ENCODE measurements around the gene SPATA2.
"Not testable (repeated sequence)": the region's sequence is repeated elsewhere in the genome, so short reads cannot be mapped to it uniquely, and the experiment has no call there.

Gene SPATA2

GRCh38 chr20:49872056-49872455, 43.3 kb downstream of the SPATA2 start:
- peak in 2 of 42 donors; percentile 14 to 16 for DNase-seq
- intact Hi-C loops (cut with DNase I) = no loop called here

DNA sequence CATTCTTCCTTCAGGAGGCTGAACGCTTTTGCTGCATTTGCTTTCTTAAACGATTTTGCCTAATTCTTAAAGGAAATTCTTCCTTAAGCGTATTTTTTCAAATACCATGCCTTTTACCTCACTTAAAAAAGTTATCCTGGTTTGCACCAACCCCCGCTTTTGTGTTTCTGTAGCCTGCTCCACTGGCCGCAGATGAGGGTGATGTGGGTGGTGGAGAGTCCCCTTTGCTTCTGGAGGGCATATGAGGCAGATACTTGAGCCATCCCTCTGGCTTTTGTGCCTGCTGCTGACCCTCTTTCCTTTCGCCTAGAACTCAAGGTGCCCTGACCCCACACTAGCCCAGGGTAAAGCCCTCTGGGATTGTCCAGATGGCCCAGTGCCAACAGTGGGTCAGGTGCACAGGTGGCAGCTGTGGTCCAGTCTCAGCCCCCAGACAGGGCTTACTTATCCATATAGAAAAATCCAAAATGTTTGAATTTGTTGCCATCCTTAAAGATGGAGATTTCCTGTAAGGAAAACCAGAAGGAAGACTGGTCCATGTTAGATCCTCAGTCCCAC, 43.9 kb downstream of the SPATA2 start:
- DNase-seq = peak in 3 of 42 donors; percentile 12 to 17 (median 14)
- intact Hi-C loops (cut with DNase I) = no loop called here

GRCh38 chr20:49870261-49870660, 45.1 kb downstream of the SPATA2 start:
- peak in 2 of 42 donors; percentile 7 to 30 for DNase-seq
- intact Hi-C loops (cut with DNase I) = no loop called here

- intact Hi-C loops (cut with DNase I) = no loop called here
- DNase-seq = peak in 2 of 42 donors; percentile 1 to 17
Measured at GRCh38 chr20:49868964-49869363, 46.4 kb downstream of the SPATA2 start.

GRCh38 chr20:49868538-49868937, 46.8 kb downstream of the SPATA2 start:
- peak in 1 of 42 donors; percentile 17 for DNase-seq
- intact Hi-C loops (cut with DNase I) = no loop called here

GRCh38 chr20:49867453-49868215, 47.7 kb downstream of the SPATA2 start:
- intact Hi-C loops (cut with DNase I) = no loop called here
- DNase-seq = peak in 2 of 42 donors; percentile 12 to 23

DNA sequence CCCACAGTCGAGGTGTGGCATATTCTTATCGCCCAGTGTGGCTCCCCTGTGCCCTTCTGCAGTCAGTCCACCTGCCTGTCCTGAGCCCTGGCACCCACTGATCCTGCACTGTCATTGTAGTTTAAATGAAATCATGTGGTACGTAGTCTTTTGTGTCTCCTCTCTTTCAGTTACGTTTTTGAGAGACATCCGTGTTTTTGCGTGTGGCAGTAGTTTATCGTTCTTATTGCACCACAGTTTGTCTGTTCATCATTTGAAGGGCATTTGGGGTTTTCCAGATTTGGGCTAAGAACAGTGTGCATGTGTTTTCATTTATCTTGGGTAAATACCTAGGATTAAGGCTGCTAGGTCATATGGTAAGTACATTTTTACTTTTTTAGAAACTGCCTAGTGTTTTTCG, 49.3 kb downstream of the SPATA2 start:
- DNase-seq = no peak
- intact Hi-C loops (cut with DNase I) = no loop called here

DNA sequence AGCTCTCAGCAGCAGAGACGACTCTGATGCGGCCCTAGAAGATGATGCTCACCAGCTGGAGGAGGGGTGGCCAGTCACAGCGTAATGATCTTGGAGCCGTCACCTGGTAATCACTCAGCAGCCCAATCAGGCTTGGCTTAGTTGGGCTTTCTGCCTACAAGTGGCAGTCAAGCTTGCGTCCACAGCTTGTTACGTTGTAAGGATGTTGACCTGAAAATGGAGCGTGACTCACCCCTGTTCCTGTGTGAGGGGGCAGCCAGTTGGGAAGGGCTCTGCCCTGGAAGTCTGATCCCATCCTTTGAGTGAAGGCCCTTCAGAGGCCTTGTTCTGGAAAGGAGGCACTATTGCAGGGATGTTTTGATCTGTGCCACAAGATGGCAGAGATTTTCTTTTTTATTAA, 49.8 kb downstream of the SPATA2 start:
- intact Hi-C loops (cut with DNase I) = no loop called here
- peak in 2 of 42 donors; percentile 24 to 31 for DNase-seq

DNA sequence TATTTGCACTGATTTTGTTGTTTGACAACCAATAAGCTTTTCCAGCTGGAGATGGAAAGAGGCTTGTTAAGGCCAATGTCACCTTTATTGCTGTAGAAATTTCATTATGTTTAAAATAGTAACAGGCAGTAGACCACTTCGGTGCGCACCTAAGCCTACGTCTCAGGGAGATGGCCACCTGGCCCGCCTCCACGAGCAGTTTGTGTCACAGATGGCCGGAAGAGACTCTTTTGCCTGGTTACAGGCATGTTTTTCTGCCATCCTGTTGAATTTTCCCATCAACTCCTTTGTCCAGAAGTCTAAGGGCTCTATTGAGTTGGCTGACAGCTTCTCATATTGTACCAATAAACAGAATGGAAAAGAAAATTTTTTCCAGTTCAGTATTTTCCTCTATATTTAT, 51.7 kb downstream of the SPATA2 start:
- intact Hi-C loops (cut with DNase I) = no loop called here
- DNase-seq = no peak

DNA sequence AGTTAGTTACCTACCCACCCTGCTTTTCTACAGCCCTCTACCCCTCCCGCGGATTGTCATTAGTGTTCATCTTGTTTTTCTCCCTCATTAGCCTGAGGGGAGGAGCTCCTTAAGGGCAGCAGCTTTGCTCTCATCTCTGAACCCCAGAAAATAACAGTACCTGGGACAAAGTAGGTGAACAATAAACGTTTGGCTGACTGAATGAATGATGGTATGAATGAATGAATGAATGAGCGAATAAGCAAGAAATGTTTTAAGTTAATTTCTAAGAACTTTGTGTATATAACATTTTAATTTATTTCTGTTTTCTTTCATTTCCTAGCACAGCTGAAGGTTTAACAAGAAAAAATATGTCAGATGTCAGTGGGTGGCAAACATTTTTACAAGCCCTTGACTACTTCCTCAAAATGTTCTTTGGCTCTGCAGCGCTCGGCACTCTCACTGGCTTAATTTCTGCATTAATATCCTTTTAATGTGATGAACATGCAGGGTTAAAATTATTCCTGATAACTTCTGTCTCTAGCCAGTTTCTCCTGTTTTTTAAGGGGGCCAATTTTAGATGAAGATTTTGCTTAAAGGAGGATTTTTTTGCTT, 52.6 kb downstream of the SPATA2 start:
- intact Hi-C loops (cut with DNase I) = no loop called here
- peak in 2 of 42 donors; percentile 35 to 41 for DNase-seq

GRCh38 chr20:49861232-49861631, 54.1 kb downstream of the SPATA2 start:
- DNase-seq = peak in 7 of 42 donors; percentile 29 to 49 (median 37)
- intact Hi-C loops (cut with DNase I) = not testable (repeated sequence)

DNA sequence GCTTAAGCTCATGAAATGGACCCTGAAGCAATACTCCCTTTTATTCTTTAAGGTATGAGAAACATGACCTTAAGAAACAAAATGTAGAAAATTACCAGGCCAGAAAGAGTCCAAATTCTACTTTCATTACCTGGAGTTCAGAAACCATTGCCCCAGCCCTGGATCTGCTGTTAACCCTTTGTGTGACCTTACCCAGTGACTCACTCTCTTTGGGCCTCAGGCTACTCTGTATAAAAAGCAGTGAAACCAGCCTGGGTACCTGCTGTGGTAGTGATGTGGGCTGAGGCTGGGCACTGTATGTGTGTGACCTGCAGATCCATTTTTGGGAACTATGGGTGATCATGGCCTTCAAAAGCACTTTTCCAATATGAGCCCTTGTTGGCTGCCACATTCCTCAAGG, 55.5 kb downstream of the SPATA2 start:
- DNase-seq = no peak

GRCh38 chr20:49859011-49859410, 56.3 kb downstream of the SPATA2 start:
- intact Hi-C loops (cut with DNase I) = no loop called here
- no peak for DNase-seq

More for the DNA sequence above, 55.5 kb downstream of the SPATA2 start:
- intact Hi-C loops (cut with DNase I) = no loop called here

GRCh38 chr20:49858076-49858585, 57.2 kb downstream of the SPATA2 start:
- intact Hi-C loops (cut with DNase I) = no loop called here

DNA sequence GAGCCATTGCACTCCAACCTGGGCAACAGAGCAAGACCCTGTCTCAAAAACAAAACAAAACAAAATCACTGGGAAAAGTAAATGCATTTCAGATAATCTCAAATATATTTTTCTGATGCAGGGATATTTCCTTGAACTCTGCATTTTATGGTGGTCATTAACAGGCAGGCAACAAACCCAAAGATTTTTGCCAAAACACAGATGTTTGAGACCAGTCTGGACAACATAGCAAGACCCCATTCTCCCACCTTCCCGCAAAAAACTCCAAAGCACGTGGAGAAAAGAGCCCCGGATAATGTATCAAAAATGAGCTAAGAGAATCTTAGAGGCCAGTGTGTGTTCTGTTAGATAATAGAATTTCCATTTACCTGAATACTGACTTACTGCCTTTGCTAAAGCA, 58.4 kb downstream of the SPATA2 start:
- intact Hi-C loops (cut with DNase I) = no loop called here
- no peak for DNase-seq

More at GRCh38 chr20:49858076-49858585, 57.2 kb downstream of the SPATA2 start:
- no peak for DNase-seq

DNA sequence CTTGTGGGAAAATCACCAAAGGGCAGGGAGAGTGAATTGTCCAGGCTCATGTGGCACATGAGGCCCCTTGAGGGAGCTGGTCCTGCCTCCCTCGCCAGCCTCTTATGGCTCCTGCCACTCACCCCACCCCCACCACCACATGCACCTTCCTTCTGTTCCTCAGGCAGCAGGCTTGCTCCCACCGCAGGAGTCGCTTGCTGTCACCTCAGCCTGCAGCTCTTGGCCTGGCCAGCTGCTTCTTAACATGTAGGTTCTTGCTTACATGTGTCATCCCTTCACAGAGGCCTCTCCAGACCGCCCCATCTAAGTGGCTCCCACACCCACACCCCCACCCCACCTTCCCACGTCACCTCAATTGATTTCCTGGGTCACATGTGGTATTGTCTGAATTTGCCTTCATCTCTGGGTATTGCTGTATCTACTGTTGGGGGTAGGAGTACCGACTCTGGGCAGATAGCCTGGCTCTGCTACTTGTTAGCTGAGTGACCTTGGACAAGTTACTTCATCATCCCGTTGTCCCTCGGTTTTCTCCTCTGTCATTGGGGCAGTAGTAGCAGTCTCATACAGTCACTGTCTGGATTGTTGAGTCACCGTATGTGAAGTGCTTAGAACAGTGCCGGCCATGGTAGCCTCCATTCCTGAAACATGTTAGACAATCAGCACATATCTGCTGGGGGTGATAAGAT, 61.0 kb downstream of the SPATA2 start:
- no peak for DNase-seq
- intact Hi-C loops (cut with DNase I) = loop anchor here (5.0 kb wide), 1 partner anchor 33 kb away; no protein-coding TSS in a partner anchor

DNA sequence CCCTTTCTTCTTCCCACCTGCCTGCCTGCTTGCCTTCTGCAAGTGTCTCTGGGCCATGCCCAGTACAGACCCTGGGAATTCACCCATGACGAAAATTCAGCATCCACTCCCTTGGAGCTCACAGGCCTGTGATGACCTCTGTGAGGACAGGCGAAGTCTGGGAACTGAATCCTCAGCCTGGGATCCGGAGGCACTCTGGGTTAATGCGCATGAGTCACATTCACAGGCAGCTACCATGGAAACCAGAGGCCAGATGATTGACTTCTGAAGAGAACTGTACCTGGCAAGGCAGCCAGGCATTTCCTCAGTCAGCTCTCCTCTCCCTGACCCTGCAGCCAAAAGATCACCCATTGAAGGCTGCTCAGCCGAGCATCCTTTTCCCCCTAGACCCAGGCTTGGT, 61.7 kb downstream of the SPATA2 start:
- peak; percentile 22 to 91 (median 67) for DNase-seq

More for the DNA sequence above, 61.7 kb downstream of the SPATA2 start:
- intact Hi-C loops (cut with DNase I) = loop anchor here (5.0 kb wide), 1 partner anchor 34 kb away; no protein-coding TSS in a partner anchor
